Keratinocyte (primary cell): ENCODE data around the gene CHCHD1. TPM values are rescaled to one million over a fixed set of nuclear protein-coding genes. Genes with fewer than 3 reads are reported as not detected.

Experiments
- DNase-seq: peaks from one replicate; pipeline ENCODE4 v3.0.0-alpha.2; 2011; ENCODE audit warnings: low read depth, missing footprints, low spot score
- FAIRE-seq: peaks from 2 replicates; lab custom pipeline; 2011; peaks lifted over from hg19 to GRCh38; lab: Jason Lieb, UNC
- H2AFZ ChIP-seq: 2 replicates; pipeline ENCODE4 v1.6.0; 2012; ENCODE audit warnings: low read length, control low read depth, inconsistent platforms; ENCODE audit not compliant: control insufficient read depth
- H3K27ac ChIP-seq: 2 replicates; pipeline ENCODE4 v1.5.1; 2011; ENCODE audit warnings: low read length; ENCODE audit not compliant: control insufficient read depth, insufficient read depth
- H3K27me3 ChIP-seq: 3 replicates; pipeline ENCODE4 v1.6.0; 2011; ENCODE audit warnings: low read length; ENCODE audit not compliant: control insufficient read depth, insufficient read depth; ENCODE audit errors: extremely low read depth
- H3K36me3 ChIP-seq, 2 experiments: 2 replicates in 1 of 2; 3 replicates in 1 of 2; pipeline ENCODE4 v1.5.1; 2011; ENCODE audit warnings: low read length in 2 of 2, mild to moderate bottlenecking in 1 of 2; ENCODE audit not compliant: control insufficient read depth in 2 of 2, insufficient read depth in 2 of 2; ENCODE audit errors: extremely low read depth in 1 of 2
- H3K4me1 ChIP-seq: 3 replicates; pipeline ENCODE4 v1.5.1; 2011; ENCODE audit warnings: low read length; ENCODE audit not compliant: control insufficient read depth, insufficient read depth; ENCODE audit errors: extremely low read depth
- H3K4me2 ChIP-seq: 3 replicates; pipeline ENCODE4 v1.6.0; 2011; ENCODE audit warnings: low read depth, low read length; ENCODE audit not compliant: control insufficient read depth, insufficient read depth; ENCODE audit errors: extremely low read depth
- H3K4me3 ChIP-seq, 3 experiments: fragments of 200-600 bp in 1 of 3; sonication (generic) in 1 of 3; 2 replicates in 2 of 3; 3 replicates in 1 of 3; pipeline ENCODE4 v1.5.1; 2011 to 2016; ENCODE audit warnings: low read length in 3 of 3, mild to moderate bottlenecking in 3 of 3, control low read depth in 2 of 3, inconsistent platforms in 1 of 3, low read depth in 1 of 3, mixed read lengths in 1 of 3, mixed run types in 1 of 3, moderate library complexity in 1 of 3; ENCODE audit not compliant: control insufficient read depth in 2 of 3, insufficient read depth in 2 of 3; ENCODE audit errors: extremely low read depth in 1 of 3
- H3K79me2 ChIP-seq: 2 replicates; pipeline ENCODE4 v1.6.0; 2012; ENCODE audit warnings: low read length; ENCODE audit not compliant: control insufficient read depth, insufficient read depth
- H3K9ac ChIP-seq: 3 replicates; pipeline ENCODE4 v1.6.0; 2011; ENCODE audit warnings: low read length; ENCODE audit not compliant: control insufficient read depth, insufficient read depth; ENCODE audit errors: extremely low read depth
- H3K9me1 ChIP-seq: 3 replicates; pipeline ENCODE4 v1.6.0; 2011; ENCODE audit warnings: low read length; ENCODE audit not compliant: control insufficient read depth, insufficient read depth; ENCODE audit errors: extremely low read depth
- H3K9me3 ChIP-seq: 2 replicates; pipeline ENCODE4 v1.5.1; 2012; ENCODE audit warnings: low read depth, low read length; ENCODE audit not compliant: control insufficient read depth
- H4K20me1 ChIP-seq: 3 replicates; pipeline ENCODE4 v1.6.0; 2011; ENCODE audit warnings: low read length; ENCODE audit not compliant: control insufficient read depth, insufficient read depth; ENCODE audit errors: extremely low read depth
- CTCF ChIP-seq, 3 experiments: IDR thresholded peaks in 1 of 3; conservative IDR thresholded peaks in 1 of 3; optimal IDR thresholded peaks in 1 of 3; 2 replicates in 2 of 3; 3 replicates in 1 of 3; pipeline versions ENCODE3 to v1.5.1; 2011; ENCODE audit warnings: low read length in 3 of 3, mild to moderate bottlenecking in 3 of 3, moderate library complexity in 2 of 3, control low read depth in 1 of 3, inconsistent platforms in 1 of 3; ENCODE audit not compliant: insufficient read depth in 2 of 3; ENCODE audit errors: extremely low read depth in 1 of 3
- EZH2 ChIP-seq: IDR thresholded peaks from one replicate; pipeline ENCODE4 v1.6.1; 2012; ENCODE audit warnings: inconsistent platforms, mild to moderate bottlenecking, low read length, moderate library complexity
- dilution Hi-C: fragments of 300-500 bp; cut with MboI; formaldehyde crosslinking; loops from one replicate; pipeline ENCODE4 v1.7.0; 2020; ENCODE audit warnings: low sequenced_read_pairs; ENCODE audit not compliant: extremely low pct_ligation_motif_present
- polyA plus RNA-seq, 5 experiments: library from polyadenylated mRNA; depleted of rRNA in 3 of 5; stranded (reverse) in 3 of 5; stranded (forward) in 1 of 5; unstranded in 1 of 5; fragments of >200 nt; gene quantifications; 1 replicate in 1 of 5; 2 replicates in 3 of 5; 3 replicates in 1 of 5; pipeline versions ENCODE4 v1.2.1 to v1.2.3, GENCODE V29; 2011 to 2012; ENCODE audit warnings: missing spikeins in 2 of 5, low read depth in 1 of 5, low replicate concordance in 1 of 5

CHCHD1 gene
- polyA plus RNA-seq, 1 donor (not counting 4 experiments of a cell fraction or from before 2014, with no cell fraction given), result 59.8 TPM

GRCh38 chr10:73813333-73813732 is 31.5 kb downstream of the CHCHD1 start:
- no peak for FAIRE-seq
- Histone ChIP-seq H3K36me3 (peaks cover 5 to 23% of the 10 kb centered on the region in 2 experiments), H3K27me3 (no peaks in the 10 kb centered on the region), H4K20me1 (no peaks in the 10 kb centered on the region), H3K4me1 (peaks cover 2% of the 10 kb centered on the region), H3K4me2 (no peak overlapping the region), H3K79me2 (peaks cover 3% of the 10 kb centered on the region), H3K9me1 (no peaks in the 10 kb centered on the region), H3K9ac (no peak overlapping the region), H3K9me3 (no peaks in the 10 kb centered on the region), H3K27ac (no peak overlapping the region), H2AFZ (no peak overlapping the region), H3K4me3 (no peak overlapping the region)
- no peak for DNase-seq
- dilution Hi-C loops, result no loop called here
- no peak for TF ChIP-seq EZH2

DNA sequence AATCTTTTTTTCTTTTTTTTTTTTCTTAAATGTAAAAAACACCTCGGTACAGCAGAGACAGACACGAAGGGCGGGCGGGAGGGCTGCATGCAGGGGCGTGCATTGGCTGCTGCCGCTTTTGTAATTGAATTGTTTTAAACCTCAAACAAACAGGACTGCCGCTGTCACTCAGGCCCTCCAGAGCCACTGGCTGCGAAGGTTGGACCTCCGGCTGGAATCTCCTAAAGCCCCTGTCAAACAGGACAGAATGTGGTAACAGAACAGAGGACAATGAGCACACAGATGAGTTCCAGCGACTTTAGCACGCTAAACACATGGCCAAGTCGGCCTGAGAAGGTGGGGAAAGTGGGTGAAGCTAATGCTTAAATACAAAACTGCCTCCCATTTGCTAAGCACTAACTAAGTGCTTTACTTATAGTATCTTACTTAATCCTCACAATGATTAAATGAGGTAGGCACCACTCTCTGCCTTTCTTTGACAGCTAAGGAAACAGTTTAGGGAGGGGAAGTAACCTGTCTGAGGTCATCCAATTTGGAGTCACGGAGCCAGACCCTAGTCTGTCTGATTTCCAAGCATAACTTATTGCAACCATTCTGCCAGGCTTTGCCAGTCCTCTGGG is 32.5 kb downstream of the CHCHD1 start:
- dilution Hi-C loops, result no loop called here

More for the DNA sequence above, 32.5 kb downstream of the CHCHD1 start:
- peaks cover 5 to 21% of the 10 kb centered on the region in 2 experiments for H3K36me3 ChIP-seq
- H3K4me3 ChIP-seq, result no peak overlapping the region
- TF ChIP-seq CTCF (optimal IDR thresholded peaks at IDR 0.05 in 1 of 3, IDR thresholded peaks at IDR 0.05 in 1 of 3, conservative IDR thresholded peaks at IDR 0.05 in 1 of 3; ENCODE audit: extremely low read depth in 1 of 3, insufficient read depth in 2 of 3, low read length in 3 of 3), result no peak
- TF ChIP-seq EZH2, result no peak
- peaks cover 3% of the 10 kb centered on the region for H3K79me2 ChIP-seq
- no peak overlapping the region for H3K9ac ChIP-seq
- no peaks in the 10 kb centered on the region for H3K9me3 ChIP-seq
- no peak for DNase-seq
- no peak overlapping the region for H3K27ac ChIP-seq
- H3K4me1 ChIP-seq, result peaks cover 8% of the 10 kb centered on the region
- H3K9me1 ChIP-seq, result no peaks in the 10 kb centered on the region
- H3K27me3 ChIP-seq, result no peaks in the 10 kb centered on the region
- H4K20me1 ChIP-seq, result no peaks in the 10 kb centered on the region
- FAIRE-seq, result no peak
- H3K4me2 ChIP-seq, result no peak overlapping the region
- no peak overlapping the region for H2AFZ ChIP-seq
